NCI-H1694 (cell line): ENCODE data around the gene PLXDC1.

ENCODE experiments used
- DNase-seq: peaks from one replicate; lab custom pipeline; 2025; lab: John Stamatoyannopoulos, UW

PLXDC1 gene

GRCh38 chr17:39014044-39014794, 137.2 kb downstream of the PLXDC1 start:
- DNase-seq, result no peak
